ENCODE results near the gene CXorf49. TPM values are rescaled to one million over a fixed set of nuclear protein-coding genes. Genes with fewer than 3 reads are reported as not detected.
A peak's percentile ranks its signal among the peaks of the same experiment; 100 is the strongest.

The CXorf49 gene
- total and polyA plus RNA-seq, 9 of the 15 experiments (the other 6 are each of a cell fraction or from before 2014, with no cell fraction given): not detected

DNA sequence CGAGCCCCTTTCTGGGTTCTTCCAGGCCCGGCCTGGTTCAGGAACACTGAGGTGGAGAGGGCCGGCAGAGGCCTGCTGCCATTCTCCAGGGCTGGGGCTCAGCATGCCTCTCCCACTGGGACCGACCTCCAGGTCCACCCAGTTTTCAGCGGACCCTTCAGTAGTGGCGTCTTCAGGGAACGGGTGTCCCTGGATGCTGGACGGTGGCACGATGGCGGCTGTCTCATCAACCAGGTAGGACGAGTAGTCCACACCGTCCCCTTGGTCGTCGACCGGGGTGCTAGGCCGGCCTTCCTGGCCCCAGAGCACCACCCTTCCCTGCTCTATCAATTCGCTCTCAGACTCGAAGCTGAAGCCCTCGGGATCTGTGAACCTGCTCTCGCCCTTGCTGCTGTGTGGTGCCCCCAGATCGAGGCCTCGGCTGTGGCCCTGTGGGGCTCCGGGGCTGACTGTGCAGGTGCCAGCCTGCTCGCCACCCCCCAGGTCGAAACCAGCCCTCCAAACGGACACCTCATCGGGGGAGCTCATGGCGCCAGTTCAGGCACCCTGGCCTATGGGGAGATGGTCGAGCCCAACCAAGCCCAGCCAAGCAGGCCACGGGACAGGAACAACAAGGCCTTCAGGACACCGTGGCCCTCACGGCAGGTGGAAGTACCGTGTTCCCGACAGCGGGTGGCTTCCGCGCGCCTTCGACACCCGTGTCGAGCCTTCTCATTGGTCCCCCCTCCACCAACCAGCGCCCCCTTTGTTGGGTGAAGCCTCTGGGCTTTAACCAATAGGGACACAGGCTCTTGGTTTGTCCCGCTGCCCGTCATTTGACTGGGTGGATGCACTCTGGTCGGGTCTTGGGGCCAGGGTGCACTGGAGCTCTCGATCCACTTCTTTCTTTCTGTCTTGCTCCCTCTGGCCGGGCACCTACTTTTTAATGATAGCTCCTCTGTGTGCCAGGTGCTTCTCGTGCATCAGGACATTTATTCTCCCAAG lies 51.6 kb downstream of the CXorf49 start (continued):
- no peak for TF ChIP-seq HNRNPLL (IDR thresholded peaks at IDR 0.05; ENCODE audit: low read depth, low read length, poor library complexity, severe bottlenecking)
- no peak for TF ChIP-seq CHCHD3 (CRISPR knock-in tag; IDR thresholded peaks at IDR 0.05)
- peak; percentile 35 for TF ChIP-seq RBFOX2 (IDR thresholded peaks at IDR 0.05; ENCODE audit: low read depth, low read length)

DNA sequence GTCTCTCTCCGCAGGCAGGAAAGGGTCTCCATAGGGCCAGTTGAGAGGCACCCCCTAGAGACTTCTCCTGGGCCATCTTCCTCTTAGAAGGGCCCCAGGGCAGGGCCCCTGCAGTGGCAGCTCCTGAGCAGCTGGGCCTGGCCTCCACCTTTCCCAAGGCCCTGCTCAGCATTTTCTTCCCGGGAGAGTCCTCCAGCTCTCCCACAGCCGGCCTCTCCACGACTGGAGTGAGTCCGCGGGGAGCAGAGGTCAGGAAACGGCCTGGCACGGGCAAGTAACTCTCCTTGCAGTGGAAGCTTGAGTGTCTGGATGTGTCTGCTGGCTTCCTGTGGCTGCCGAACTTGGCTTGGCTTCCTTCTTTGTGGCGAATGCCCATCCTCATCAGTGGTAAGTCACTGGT lies 52.3 kb downstream of the CXorf49 start:
- H3K9ac ChIP-seq (ENCODE audit: insufficient read depth in 1 of 2, low read depth in 2 of 2, low read length in 2 of 2): no peak overlapping the region
- no peaks in the 10 kb centered on the region for H3K9me1 ChIP-seq (ENCODE audit: control insufficient read depth, insufficient read depth, low read length)
- in situ Hi-C loops (cut with MboI) (loop anchor here (25.0 kb wide), 1 partner anchor 197 kb away; no protein-coding TSS in a partner anchor), intact Hi-C loops (cut with micrococcal nuclease) (no loop called here)
- no peaks in the 10 kb centered on the region for H3K36me3 ChIP-seq (ENCODE audit: control insufficient read depth, insufficient read depth, low read length)
- H3K27me3 ChIP-seq (ENCODE audit: control insufficient read depth in 2 of 2, insufficient read depth in 2 of 2, low read length in 2 of 2): peaks cover 4 to 30% of the 10 kb centered on the region in 2 experiments; a peak in 3 of 5 replicates
- no peaks in the 10 kb centered on the region for H3K9me3 ChIP-seq (replicated peaks; ENCODE audit: control insufficient read depth, insufficient read depth, low read depth, low read length)
- DNase-seq (ENCODE audit: extremely low read depth in 1 of 4, low spot score in 3 of 4) (no peak), ATAC-seq (no peak), FAIRE-seq (no peak)
- no peak overlapping the region for H3K27ac ChIP-seq (ENCODE audit: extremely low read depth, low read depth, low read length)
- peaks cover 0 to 16% of the 10 kb centered on the region in 2 experiments; a peak in 3 of 5 replicates for H3K4me1 ChIP-seq (replicated peaks in 1 of 2; ENCODE audit: control insufficient read depth in 2 of 2, insufficient read depth in 2 of 2, low read length in 2 of 2)
- POLR2A ChIA-PET: interaction anchor here (0.6 kb wide), 1 partner anchor 576 kb away, joined by 3 read pairs; no protein-coding TSS in a partner anchor
- no peak overlapping the region for H3K4me2 ChIP-seq (ENCODE audit: insufficient read depth, low read length)
- CTCF ChIA-PET (ENCODE audit: low intra/inter-chr PET ratio): no interaction called here
- WGBS (ENCODE audit: insufficient coverage, low coverage, missing lambda C conversion rate): 15% methylated on average over 5 of the region's 10 CpGs
- H3K4me3 ChIP-seq: no peak overlapping the region
- no peaks in the 10 kb centered on the region for H4K20me1 ChIP-seq (replicated peaks; ENCODE audit: control insufficient read depth, insufficient read depth, low read length)
- no TSS peak for BruUV-seq (replicated peaks)
- H2AFZ ChIP-seq (ENCODE audit: low read depth, low read length): no peak overlapping the region
- no peaks in the 10 kb centered on the region for H3K79me2 ChIP-seq (ENCODE audit: control insufficient read depth, insufficient read depth, low read length)
- TF ChIP-seq, protein P1, sequence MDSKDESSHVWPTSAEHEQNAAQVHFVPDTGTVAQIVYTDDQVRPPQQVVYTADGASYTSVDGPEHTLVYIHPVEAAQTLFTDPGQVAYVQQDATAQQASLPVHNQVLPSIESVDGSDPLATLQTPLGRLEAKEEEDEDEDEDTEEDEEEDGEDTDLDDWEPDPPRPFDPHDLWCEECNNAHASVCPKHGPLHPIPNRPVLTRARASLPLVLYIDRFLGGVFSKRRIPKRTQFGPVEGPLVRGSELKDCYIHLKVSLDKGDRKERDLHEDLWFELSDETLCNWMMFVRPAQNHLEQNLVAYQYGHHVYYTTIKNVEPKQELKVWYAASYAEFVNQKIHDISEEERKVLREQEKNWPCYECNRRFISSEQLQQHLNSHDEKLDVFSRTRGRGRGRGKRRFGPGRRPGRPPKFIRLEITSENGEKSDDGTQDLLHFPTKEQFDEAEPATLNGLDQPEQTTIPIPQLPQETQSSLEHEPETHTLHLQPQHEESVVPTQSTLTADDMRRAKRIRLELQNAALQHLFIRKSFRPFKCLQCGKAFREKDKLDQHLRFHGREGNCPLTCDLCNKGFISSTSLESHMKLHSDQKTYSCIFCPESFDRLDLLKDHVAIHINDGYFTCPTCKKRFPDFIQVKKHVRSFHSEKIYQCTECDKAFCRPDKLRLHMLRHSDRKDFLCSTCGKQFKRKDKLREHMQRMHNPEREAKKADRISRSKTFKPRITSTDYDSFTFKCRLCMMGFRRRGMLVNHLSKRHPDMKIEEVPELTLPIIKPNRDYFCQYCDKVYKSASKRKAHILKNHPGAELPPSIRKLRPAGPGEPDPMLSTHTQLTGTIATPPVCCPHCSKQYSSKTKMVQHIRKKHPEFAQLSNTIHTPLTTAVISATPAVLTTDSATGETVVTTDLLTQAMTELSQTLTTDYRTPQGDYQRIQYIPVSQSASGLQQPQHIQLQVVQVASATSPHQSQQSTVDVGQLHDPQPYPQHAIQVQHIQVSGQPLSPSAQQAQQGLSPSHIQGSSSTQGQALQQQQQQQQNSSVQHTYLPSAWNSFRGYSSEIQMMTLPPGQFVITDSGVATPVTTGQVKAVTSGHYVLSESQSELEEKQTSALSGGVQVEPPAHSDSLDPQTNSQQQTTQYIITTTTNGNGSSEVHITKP (IDR thresholded peaks at IDR 0.05; ENCODE audit: partially characterized antibody): no peak
- TF ChIP-seq ZNF224 (CRISPR knock-in tag; IDR thresholded peaks at IDR 0.05): no peak
- no peak for TF ChIP-seq MAFF (IDR thresholded peaks at IDR 0.05; ENCODE audit: low read length)
- TF ChIP-seq DACH1 (IDR thresholded peaks at IDR 0.05; ENCODE audit: partially characterized antibody): no peak
- TF ChIP-seq FUS (optimal IDR thresholded peaks at IDR 0.05; ENCODE audit: low read depth, low read length): no peak
- TF ChIP-seq, protein P2, sequence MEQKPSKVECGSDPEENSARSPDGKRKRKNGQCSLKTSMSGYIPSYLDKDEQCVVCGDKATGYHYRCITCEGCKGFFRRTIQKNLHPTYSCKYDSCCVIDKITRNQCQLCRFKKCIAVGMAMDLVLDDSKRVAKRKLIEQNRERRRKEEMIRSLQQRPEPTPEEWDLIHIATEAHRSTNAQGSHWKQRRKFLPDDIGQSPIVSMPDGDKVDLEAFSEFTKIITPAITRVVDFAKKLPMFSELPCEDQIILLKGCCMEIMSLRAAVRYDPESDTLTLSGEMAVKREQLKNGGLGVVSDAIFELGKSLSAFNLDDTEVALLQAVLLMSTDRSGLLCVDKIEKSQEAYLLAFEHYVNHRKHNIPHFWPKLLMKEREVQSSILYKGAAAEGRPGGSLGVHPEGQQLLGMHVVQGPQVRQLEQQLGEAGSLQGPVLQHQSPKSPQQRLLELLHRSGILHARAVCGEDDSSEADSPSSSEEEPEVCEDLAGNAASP (IDR thresholded peaks at IDR 0.05): no peak
- no peak for TF ChIP-seq RBM25 (IDR thresholded peaks at IDR 0.05; ENCODE audit: low read depth, low read length, severe bottlenecking)
- TF ChIP-seq ZNF408 (CRISPR knock-in tag; IDR thresholded peaks at IDR 0.05; ENCODE audit: low read depth): no peak
- TF ChIP-seq STAG1 (CRISPR knock-in tag; IDR thresholded peaks at IDR 0.05; ENCODE audit: borderline replicate concordance): no peak
- TF ChIP-seq, protein P3, sequence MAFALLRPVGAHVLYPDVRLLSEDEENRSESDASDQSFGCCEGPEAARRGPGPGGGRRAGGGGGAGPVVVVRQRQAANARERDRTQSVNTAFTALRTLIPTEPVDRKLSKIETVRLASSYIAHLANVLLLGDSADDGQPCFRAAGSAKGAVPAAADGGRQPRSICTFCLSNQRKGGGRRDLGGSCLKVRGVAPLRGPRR (CRISPR knock-in tag; IDR thresholded peaks at IDR 0.05): no peak
- TF ChIP-seq KAT2B (IDR thresholded peaks at IDR 0.05; ENCODE audit: low read depth, low read length): no peak
- TF ChIP-seq PPARD (CRISPR knock-in tag; IDR thresholded peaks at IDR 0.05): no peak

Measured in K562 (cell line).